Esophagus squamous epithelium (tissue), 4 donors: Measurements from ENCODE around the gene HAPLN3.

Experiments
- POLR2A ChIP-seq, 4 donors: fragments of 450-650 bp; IDR thresholded peaks; one replicate each; pipeline ENCODE4 v1.6.1; 2017; ENCODE audit warnings: antibody characterized with exemption in 4 of 4, mild to moderate bottlenecking in 4 of 4, moderate library complexity in 3 of 4
- TF ChIP-seq, protein P1 (sequence below), 6 experiments: fragments of 450-650 bp in 4 of 6; fragments of 200-600 bp in 2 of 6; sonication (generic) in 2 of 6; IDR thresholded peaks; one replicate each; pipeline ENCODE4 v1.5.1; 2016 to 2019; ENCODE audit warnings: antibody characterized with exemption in 6 of 6, mild to moderate bottlenecking in 4 of 6, moderate library complexity in 4 of 6

GRCh38 chr15:88900982-88901418 lies 5.7 kb upstream of the HAPLN3 start:
- TF ChIP-seq, protein P1, sequence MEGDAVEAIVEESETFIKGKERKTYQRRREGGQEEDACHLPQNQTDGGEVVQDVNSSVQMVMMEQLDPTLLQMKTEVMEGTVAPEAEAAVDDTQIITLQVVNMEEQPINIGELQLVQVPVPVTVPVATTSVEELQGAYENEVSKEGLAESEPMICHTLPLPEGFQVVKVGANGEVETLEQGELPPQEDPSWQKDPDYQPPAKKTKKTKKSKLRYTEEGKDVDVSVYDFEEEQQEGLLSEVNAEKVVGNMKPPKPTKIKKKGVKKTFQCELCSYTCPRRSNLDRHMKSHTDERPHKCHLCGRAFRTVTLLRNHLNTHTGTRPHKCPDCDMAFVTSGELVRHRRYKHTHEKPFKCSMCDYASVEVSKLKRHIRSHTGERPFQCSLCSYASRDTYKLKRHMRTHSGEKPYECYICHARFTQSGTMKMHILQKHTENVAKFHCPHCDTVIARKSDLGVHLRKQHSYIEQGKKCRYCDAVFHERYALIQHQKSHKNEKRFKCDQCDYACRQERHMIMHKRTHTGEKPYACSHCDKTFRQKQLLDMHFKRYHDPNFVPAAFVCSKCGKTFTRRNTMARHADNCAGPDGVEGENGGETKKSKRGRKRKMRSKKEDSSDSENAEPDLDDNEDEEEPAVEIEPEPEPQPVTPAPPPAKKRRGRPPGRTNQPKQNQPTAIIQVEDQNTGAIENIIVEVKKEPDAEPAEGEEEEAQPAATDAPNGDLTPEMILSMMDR (IDR thresholded peaks at IDR 0.05): no peak
- no peak for TF ChIP-seq POLR2A (IDR thresholded peaks at IDR 0.05)
